Measurements from ENCODE around the gene L3MBTL3.

The L3MBTL3 gene

DNA sequence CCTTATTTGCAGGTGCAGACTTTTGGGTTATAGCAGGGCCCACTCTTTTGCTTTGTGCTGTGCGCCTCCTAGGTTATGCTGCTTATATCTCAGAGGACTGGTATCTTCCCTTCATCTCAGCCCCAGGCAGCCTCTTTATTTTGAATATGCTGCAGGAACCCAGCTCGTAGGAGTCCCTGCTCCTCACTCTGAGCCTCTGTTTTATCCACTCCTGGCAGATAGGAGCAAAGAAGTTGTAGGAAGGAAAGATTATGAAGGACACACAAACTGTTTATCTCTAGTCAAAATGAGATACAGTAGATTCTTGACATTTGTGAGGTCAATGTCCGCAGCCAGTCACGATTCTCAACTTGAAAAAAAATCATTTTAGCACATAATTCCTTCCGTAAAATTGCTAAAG is 15.6 kb downstream of the L3MBTL3 start:
- peaks cover 18% of the 10 kb centered on the region for H3K79me2 ChIP-seq
- no peaks in the 10 kb centered on the region for H3K27me3 ChIP-seq (ENCODE audit: control insufficient read depth, insufficient read depth, low read length)
- no peak overlapping the region for H3K4me3 ChIP-seq (ENCODE audit: low read depth, low read length)
- H3K27ac ChIP-seq = no peak overlapping the region
- TF ChIP-seq CTCF (IDR thresholded peaks at IDR 0.05) = no peak
- H3K9ac ChIP-seq = no peak overlapping the region
- H3K4me1 ChIP-seq = no peaks in the 10 kb centered on the region
- H3K36me3 ChIP-seq (ENCODE audit: control insufficient read depth, insufficient read depth, low read length) = no peaks in the 10 kb centered on the region
- no peak overlapping the region for H3K4me2 ChIP-seq (ENCODE audit: low read length)
- no peaks in the 10 kb centered on the region for H3K9me3 ChIP-seq (ENCODE audit: control insufficient read depth, low read length)
- H2AFZ ChIP-seq = no peak overlapping the region

DNA sequence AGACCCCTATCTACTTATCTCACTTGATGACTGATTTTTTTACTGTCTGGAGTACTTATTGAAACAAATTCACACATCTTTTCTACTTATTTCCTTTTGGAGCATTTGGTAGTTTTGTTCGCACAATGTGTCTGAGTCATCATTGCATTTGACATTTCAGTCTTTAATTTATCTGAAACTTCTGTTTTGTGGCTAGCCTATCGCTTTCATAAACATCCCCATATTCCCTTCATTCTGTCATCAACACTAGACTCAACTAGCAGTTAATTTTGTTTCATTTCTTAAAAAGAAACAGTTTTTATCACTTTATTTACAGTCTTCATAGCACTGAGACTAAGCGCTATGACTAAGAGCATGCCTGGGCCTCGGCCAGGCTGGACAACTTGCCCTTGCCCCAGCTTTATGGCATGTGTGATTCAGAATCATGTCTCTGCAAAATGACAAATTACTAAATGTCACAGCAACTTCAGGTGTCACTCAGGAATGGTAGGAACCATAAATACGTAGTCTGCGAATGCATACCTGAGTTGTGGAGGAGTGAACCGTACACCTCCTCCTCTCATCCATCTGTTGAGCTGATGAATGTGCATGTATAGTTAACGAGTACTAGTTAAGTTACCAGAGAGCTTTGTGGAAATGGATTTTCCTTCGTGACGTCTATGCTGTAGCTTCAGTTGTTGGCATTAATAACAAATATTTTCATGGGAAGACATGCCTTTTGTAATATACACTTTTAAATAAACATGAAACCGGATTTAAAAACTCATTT is 16.2 kb downstream of the L3MBTL3 start:
- no peaks in the 10 kb centered on the region for H3K4me1 ChIP-seq
- no peak overlapping the region for H3K9ac ChIP-seq
- no peak overlapping the region for H3K4me2 ChIP-seq (ENCODE audit: low read length)
- no peaks in the 10 kb centered on the region for H3K36me3 ChIP-seq (ENCODE audit: control insufficient read depth, insufficient read depth, low read length)
- H3K27me3 ChIP-seq (ENCODE audit: control insufficient read depth, insufficient read depth, low read length) = no peaks in the 10 kb centered on the region
- no peak overlapping the region for H3K4me3 ChIP-seq (ENCODE audit: low read depth, low read length)
- H3K79me2 ChIP-seq = peaks cover 15% of the 10 kb centered on the region
- no peak overlapping the region for H3K27ac ChIP-seq
- H2AFZ ChIP-seq = no peak overlapping the region
- no peaks in the 10 kb centered on the region for H3K9me3 ChIP-seq (ENCODE audit: control insufficient read depth, low read length)
- TF ChIP-seq CTCF (IDR thresholded peaks at IDR 0.05) = no peak

DNA sequence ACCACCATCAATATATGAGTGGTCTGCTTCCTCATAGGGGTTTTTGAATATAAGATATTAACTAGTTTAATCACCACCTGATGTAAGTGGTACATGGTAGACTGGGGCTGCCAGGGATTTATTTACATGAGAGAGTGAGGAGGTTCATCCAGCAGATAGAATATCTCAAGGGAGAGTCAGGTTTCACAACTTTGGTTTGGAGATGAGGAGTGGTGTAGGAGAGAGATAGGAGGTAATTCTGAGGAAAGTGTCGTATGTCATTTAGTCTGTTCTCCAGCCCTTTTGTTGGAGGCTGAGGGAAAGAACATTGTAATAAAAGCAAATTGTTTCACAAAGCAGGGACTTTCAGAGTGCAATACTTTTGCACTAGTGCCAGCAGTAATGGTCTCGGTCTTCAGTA is 16.8 kb downstream of the L3MBTL3 start:
- Histone ChIP-seq H3K36me3 (ENCODE audit: control insufficient read depth, insufficient read depth, low read length) (no peaks in the 10 kb centered on the region), H3K4me3 (ENCODE audit: low read depth, low read length) (no peak overlapping the region), H3K4me1 (no peaks in the 10 kb centered on the region), H3K27ac (no peak overlapping the region), H3K9ac (no peak overlapping the region), H3K79me2 (peaks cover 9% of the 10 kb centered on the region), H3K4me2 (ENCODE audit: low read length) (no peak overlapping the region), H2AFZ (no peak overlapping the region), H3K27me3 (ENCODE audit: control insufficient read depth, insufficient read depth, low read length) (no peaks in the 10 kb centered on the region), H3K9me3 (ENCODE audit: control insufficient read depth, low read length) (no peaks in the 10 kb centered on the region)
- TF ChIP-seq CTCF (IDR thresholded peaks at IDR 0.05) = no peak

GRCh38 chr6:130037207-130037811 is 18.9 kb downstream of the L3MBTL3 start:
- Histone ChIP-seq H3K4me2 (ENCODE audit: low read length) (no peak overlapping the region), H2AFZ (no peak overlapping the region), H3K9ac (no peak overlapping the region), H3K79me2 (peaks cover 8% of the 10 kb centered on the region), H3K27ac (no peak overlapping the region), H3K4me3 (ENCODE audit: low read depth, low read length) (no peak overlapping the region), H3K27me3 (ENCODE audit: control insufficient read depth, insufficient read depth, low read length) (no peaks in the 10 kb centered on the region), H3K9me3 (ENCODE audit: control insufficient read depth, low read length) (no peaks in the 10 kb centered on the region), H3K4me1 (no peaks in the 10 kb centered on the region), H3K36me3 (ENCODE audit: control insufficient read depth, insufficient read depth, low read length) (no peaks in the 10 kb centered on the region)
- peak; percentile 33 for TF ChIP-seq CTCF (IDR thresholded peaks at IDR 0.05)

GRCh38 chr6:130041594-130041993 is 23.2 kb downstream of the L3MBTL3 start:
- H3K27ac ChIP-seq = no peak overlapping the region
- H3K4me3 ChIP-seq (ENCODE audit: low read depth, low read length) = no peak overlapping the region
- H3K36me3 ChIP-seq (ENCODE audit: control insufficient read depth, insufficient read depth, low read length) = no peaks in the 10 kb centered on the region
- no peak overlapping the region for H3K9ac ChIP-seq
- H3K4me2 ChIP-seq (ENCODE audit: low read length) = no peak overlapping the region
- H3K4me1 ChIP-seq = no peaks in the 10 kb centered on the region
- no peak overlapping the region for H2AFZ ChIP-seq
- no peaks in the 10 kb centered on the region for H3K9me3 ChIP-seq (ENCODE audit: control insufficient read depth, low read length)
- no peaks in the 10 kb centered on the region for H3K27me3 ChIP-seq (ENCODE audit: control insufficient read depth, insufficient read depth, low read length)
- no peak for TF ChIP-seq CTCF (IDR thresholded peaks at IDR 0.05)
- no peaks in the 10 kb centered on the region for H3K79me2 ChIP-seq

Data from parathyroid adenoma (tissue), 2 donors.